Measurements from ENCODE around the gene ZNF135.
A peak's percentile ranks its signal among the peaks of the same experiment; 100 is the strongest.

The ZNF135 gene

GRCh38 chr19:58079792-58080191 is 20.7 kb downstream of the ZNF135 start:
- DNase-seq (ENCODE audit: low spot score), result no peak
- TF ChIP-seq CTCF (IDR thresholded peaks at IDR 0.05), result no peak
- Histone ChIP-seq H3K27ac (no peak overlapping the region), H3K4me3 (no peak overlapping the region)

- DNase-seq (ENCODE audit: low spot score), result no peak
- H3K27ac ChIP-seq, result no peak overlapping the region
- no peak for TF ChIP-seq CTCF (IDR thresholded peaks at IDR 0.05)
- H3K4me3 ChIP-seq, result no peak overlapping the region
Measured at GRCh38 chr19:58083021-58083420, 23.9 kb downstream of the ZNF135 start.

- no peak for DNase-seq (ENCODE audit: low spot score)
- Histone ChIP-seq H3K4me3 (peak overlapping the region; percentile 25), H3K27ac (no peak overlapping the region)
- no peak for TF ChIP-seq CTCF (IDR thresholded peaks at IDR 0.05)
Measured at GRCh38 chr19:58084596-58085347, 25.7 kb downstream of the ZNF135 start.

- Histone ChIP-seq H3K4me3 (no peak overlapping the region), H3K27ac (no peak overlapping the region)
- no peak for DNase-seq (ENCODE audit: low spot score)
- TF ChIP-seq CTCF (IDR thresholded peaks at IDR 0.05), result no peak
Measured at GRCh38 chr19:58085348-58085875, 26.3 kb downstream of the ZNF135 start.

GRCh38 chr19:58086825-58087710 is 28.0 kb downstream of the ZNF135 start:
- Histone ChIP-seq H3K4me3 (no peak overlapping the region), H3K27ac (no peak overlapping the region)
- no peak for DNase-seq (ENCODE audit: low spot score)
- no peak for TF ChIP-seq CTCF (IDR thresholded peaks at IDR 0.05)

- no peak for DNase-seq (ENCODE audit: low spot score)
- TF ChIP-seq CTCF (IDR thresholded peaks at IDR 0.05), result no peak
- Histone ChIP-seq H3K4me3 (no peak overlapping the region), H3K27ac (no peak overlapping the region)
Measured at GRCh38 chr19:58088521-58089052, 29.5 kb downstream of the ZNF135 start.
